Measurements from ENCODE around the gene TNRC6C.
A peak's percentile ranks its signal among the peaks of the same experiment; 100 is the strongest.
"Not testable (repeated sequence)": the region's sequence is repeated elsewhere in the genome, so short reads cannot be mapped to it uniquely, and the experiment has no call there.

TNRC6C gene

DNA sequence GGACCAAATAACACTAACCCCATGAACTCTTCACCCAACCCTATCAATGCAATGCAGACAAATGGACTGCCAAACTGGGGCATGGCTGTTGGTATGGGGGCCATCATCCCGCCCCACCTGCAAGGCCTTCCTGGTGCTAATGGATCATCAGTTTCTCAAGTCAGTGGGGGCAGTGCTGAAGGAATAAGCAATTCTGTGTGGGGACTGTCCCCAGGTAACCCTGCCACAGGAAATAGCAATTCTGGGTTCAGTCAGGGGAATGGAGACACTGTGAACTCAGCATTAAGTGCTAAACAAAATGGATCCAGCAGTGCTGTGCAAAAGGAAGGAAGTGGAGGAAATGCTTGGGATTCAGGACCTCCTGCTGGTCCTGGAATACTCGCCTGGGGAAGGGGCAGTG is 91.1 kb downstream of the TNRC6C start:
- no peak for DNase-seq

DNA sequence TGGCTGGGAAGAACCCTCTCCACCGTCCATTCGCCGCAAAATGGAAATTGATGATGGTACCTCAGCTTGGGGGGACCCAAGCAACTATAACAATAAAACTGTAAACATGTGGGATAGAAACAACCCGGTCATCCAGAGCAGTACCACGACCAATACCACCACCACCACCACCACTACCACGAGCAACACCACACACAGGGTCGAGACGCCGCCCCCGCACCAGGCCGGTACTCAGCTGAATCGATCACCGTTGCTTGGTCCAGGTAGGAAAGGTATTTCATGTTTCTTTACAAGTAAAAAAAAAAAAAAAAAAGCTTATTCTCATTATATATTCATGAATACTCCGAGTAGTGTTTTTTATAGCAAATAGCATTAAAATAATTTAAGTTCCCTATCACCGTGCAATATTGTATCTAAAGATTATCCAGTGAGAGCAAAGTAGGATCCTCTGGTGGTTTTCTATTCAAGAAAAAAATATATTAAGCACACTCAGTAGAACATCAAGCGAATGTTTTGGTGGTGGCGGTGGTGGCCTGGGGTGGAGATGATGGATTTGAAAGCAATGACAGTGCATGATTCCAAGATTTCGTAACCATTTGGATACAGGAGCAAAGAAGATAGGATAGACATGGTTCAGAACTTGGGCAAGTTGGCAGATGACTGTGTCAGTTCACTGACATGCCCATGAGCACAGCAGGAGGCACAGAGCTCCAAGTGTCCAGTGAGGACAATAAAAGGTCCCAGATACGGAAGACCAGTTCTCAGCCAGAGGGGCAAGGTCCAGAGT is 92.9 kb downstream of the TNRC6C start:
- no peak for DNase-seq

- no peak for DNase-seq
Measured at GRCh38 chr17:78053777-78054468, 95.4 kb downstream of the TNRC6C start.

GRCh38 chr17:78057113-78057740 is 98.7 kb downstream of the TNRC6C start:
- DNase-seq: no peak

- DNase-seq: no peak
Measured at GRCh38 chr17:78058001-78058400, 99.5 kb downstream of the TNRC6C start.

GRCh38 chr17:78058581-78058980 is 100.1 kb downstream of the TNRC6C start:
- no peak for DNase-seq

GRCh38 chr17:78062596-78062995 is 104.1 kb downstream of the TNRC6C start:
- DNase-seq: no peak

GRCh38 chr17:78063489-78063888 is 105.0 kb downstream of the TNRC6C start:
- no peak for DNase-seq

DNA sequence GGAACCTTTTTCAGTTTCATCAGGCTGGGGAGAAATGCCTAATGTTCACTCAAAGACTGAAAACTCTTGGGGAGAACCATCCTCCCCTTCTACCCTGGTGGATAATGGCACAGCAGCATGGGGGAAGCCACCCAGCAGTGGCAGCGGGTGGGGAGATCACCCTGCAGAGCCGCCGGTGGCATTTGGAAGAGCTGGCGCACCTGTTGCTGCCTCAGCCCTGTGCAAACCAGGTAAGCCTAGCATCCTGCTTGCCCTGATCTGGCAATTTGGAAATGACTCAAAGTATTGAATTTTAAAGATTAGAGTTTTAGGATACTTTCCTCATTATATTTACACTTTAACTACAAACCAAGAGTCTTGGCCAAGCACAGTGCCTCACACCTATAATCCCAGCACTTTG is 106.2 kb downstream of the TNRC6C start:
- DNase-seq: no peak

GRCh38 chr17:78066976-78067375 is 108.5 kb downstream of the TNRC6C start:
- not testable (repeated sequence) for DNase-seq

GRCh38 chr17:78069695-78070094 is 111.2 kb downstream of the TNRC6C start:
- DNase-seq: no peak

GRCh38 chr17:78072961-78073360 is 114.5 kb downstream of the TNRC6C start:
- DNase-seq: no peak

DNA sequence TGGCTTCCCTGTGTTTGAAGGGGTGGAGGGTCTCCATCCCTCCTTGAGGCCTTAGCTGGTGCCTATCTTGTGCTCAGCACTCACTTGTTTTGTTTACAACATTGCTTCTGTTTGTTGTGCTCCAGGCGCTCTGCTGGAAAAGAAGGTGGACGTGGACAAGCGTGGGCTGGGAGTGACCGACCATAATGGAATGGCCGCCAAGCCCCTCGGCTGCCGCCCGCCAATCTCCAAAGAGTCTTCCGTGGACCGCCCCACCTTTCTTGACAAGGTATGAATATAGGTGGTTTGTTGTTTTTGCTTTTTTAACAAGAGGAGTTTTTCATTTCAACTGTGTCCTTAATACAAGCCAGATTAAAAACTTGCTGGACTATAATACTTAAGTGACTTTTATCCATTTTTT is 116.5 kb downstream of the TNRC6C start:
- DNase-seq: no peak

GRCh38 chr17:78075545-78075944 is 117.0 kb downstream of the TNRC6C start:
- DNase-seq: no peak

- DNase-seq: no peak
Measured at GRCh38 chr17:78079253-78079652, 120.8 kb downstream of the TNRC6C start.

GRCh38 chr17:78081551-78081950 is 123.0 kb downstream of the TNRC6C start:
- DNase-seq: peak; percentile 34

GRCh38 chr17:78082355-78082872 is 123.9 kb downstream of the TNRC6C start:
- DNase-seq: peak; percentile 84

DNA sequence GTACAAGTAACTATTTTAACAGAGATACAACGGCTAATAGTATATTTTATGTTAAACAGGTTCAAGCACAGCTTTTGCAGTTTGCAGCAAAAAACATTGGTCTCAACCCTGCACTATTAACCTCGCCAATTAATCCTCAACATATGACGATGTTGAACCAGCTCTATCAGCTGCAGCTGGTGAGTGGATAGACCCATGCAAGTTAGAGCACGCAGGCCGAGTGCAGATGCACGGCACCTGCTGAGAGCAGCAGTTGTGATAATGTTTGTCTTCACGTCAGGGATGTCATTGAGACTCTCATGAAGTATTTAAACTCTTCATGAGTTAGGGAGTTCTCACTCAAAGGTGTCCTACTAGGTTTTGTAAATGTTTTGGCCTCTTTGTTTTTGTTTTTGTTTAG is 124.5 kb downstream of the TNRC6C start:
- peak; percentile 93 for DNase-seq

- no peak for DNase-seq
Measured at GRCh38 chr17:78086740-78087139, 128.2 kb downstream of the TNRC6C start.

- DNase-seq: no peak
Measured at GRCh38 chr17:78088529-78088928, 130.0 kb downstream of the TNRC6C start.

- no peak for DNase-seq
Measured at GRCh38 chr17:78089576-78090281, 131.2 kb downstream of the TNRC6C start.

GRCh38 chr17:78092794-78093324 is 134.4 kb downstream of the TNRC6C start:
- no peak for DNase-seq

GRCh38 chr17:78095035-78095434 is 136.5 kb downstream of the TNRC6C start:
- DNase-seq: no peak
